Gastroesophageal sphincter (tissue), 4 donors: ENCODE results near the gene GPR6. TPM values are rescaled to one million over a fixed set of nuclear protein-coding genes. Genes with fewer than 3 reads are reported as not detected.

ENCODE experiments used
- ATAC-seq: fragments of 150-250 bp; one replicate; pipeline ENCODE4 v1.9.1; 2016; ENCODE audit warnings: mild to moderate bottlenecking, moderate library complexity
- H3K27ac ChIP-seq, 4 donors: fragments of 200-600 bp; sonication (generic) in 3 of 4; 1 replicate in 3 of 4; 2 replicates in 1 of 4; pipeline ENCODE4 v1.5.1; 2016 to 2019
- H3K27me3 ChIP-seq: fragments of 200-600 bp; sonication (generic); one replicate; pipeline ENCODE4 v1.5.1; 2019
- H3K36me3 ChIP-seq, 2 donors: fragments of 200-600 bp; sonication (generic); one replicate each; pipeline ENCODE4 v1.5.1; 2019; ENCODE audit warnings: control low read depth in 1 of 2
- H3K4me1 ChIP-seq, 3 donors: fragments of 200-600 bp; sonication (generic); 1 replicate in 2 of 3; 2 replicates in 1 of 3; pipeline ENCODE4 v1.5.1; 2016 to 2019; ENCODE audit warnings: control low read depth in 2 of 3
- H3K4me3 ChIP-seq, 2 donors: fragments of 200-600 bp; sonication (generic); one replicate each; pipeline ENCODE4 v1.5.1; 2019; ENCODE audit warnings: mild to moderate bottlenecking in 1 of 2, moderate library complexity in 1 of 2
- H3K9me3 ChIP-seq, 3 donors: fragments of 200-600 bp; sonication (generic); one replicate each; pipeline ENCODE4 v1.5.1; 2017 to 2019; ENCODE audit warnings: control low read depth in 2 of 3
- CTCF ChIP-seq, 4 experiments: fragments of 200-600 bp in 2 of 4; fragments of 450-650 bp in 2 of 4; sonication (generic) in 1 of 4; IDR thresholded peaks; one replicate each; pipeline ENCODE4 v1.5.1; 2017 to 2019; ENCODE audit warnings: antibody characterized with exemption in 4 of 4, mild to moderate bottlenecking in 2 of 4, moderate library complexity in 2 of 4
- EP300 ChIP-seq: sonication (generic); formaldehyde crosslinking; IDR thresholded peaks from one replicate; pipeline ENCODE4 v1.6.1; 2017; ENCODE audit warnings: antibody characterized with exemption, mild to moderate bottlenecking
- POLR2A ChIP-seq, 2 donors: fragments of 450-650 bp; IDR thresholded peaks; one replicate each; pipeline ENCODE4 v1.6.1; 2017; ENCODE audit warnings: antibody characterized with exemption in 2 of 2, mild to moderate bottlenecking in 2 of 2, moderate library complexity in 1 of 2
- POLR2AphosphoS5 ChIP-seq: sonication (generic); formaldehyde crosslinking; IDR thresholded peaks from one replicate; pipeline ENCODE4 v1.6.1; 2017; ENCODE audit warnings: antibody characterized with exemption
- WGBS, 2 donors: methylation state at CpG; one replicate each; pipeline ENCODE4 v1.1.5; 2018; ENCODE audit warnings: low coverage in 1 of 2; 5-methylcytosine and 5-hydroxymethylcytosine counted together
- total RNA-seq, 4 donors: library from RNA; depleted of rRNA; stranded (reverse); fragments of >200 nt; gene quantifications; one replicate each; pipeline ENCODE4 v1.1.0, GENCODE V29; 2016

Gene GPR6
- total RNA-seq, 4 donors from 2014 or later, result not detected

GRCh38 chr6:109962271-109962670 is 15.8 kb upstream of the GPR6 start:
- Histone ChIP-seq H3K4me3 (no peak overlapping the region), H3K27ac (no peak overlapping the region), H3K36me3 (no peaks in the 10 kb centered on the region), H3K4me1 (no peaks in the 10 kb centered on the region), H3K27me3 (no peaks in the 10 kb centered on the region), H3K9me3 (no peaks in the 10 kb centered on the region)
- TF ChIP-seq POLR2A (IDR thresholded peaks at IDR 0.05), result no peak
- no peak for TF ChIP-seq EP300
- no peak for TF ChIP-seq CTCF (IDR thresholded peaks at IDR 0.05)
- TF ChIP-seq POLR2AphosphoS5, result no peak
- ATAC-seq, result no peak
- 60 to 85% methylated on average over 1 to 5 of the region's 5 CpGs for WGBS, 2 donors

- no peak overlapping the region for H3K27ac ChIP-seq
- no peak overlapping the region for H3K4me3 ChIP-seq
- H3K4me1 ChIP-seq, result no peaks in the 10 kb centered on the region
- 75 to 83% methylated on average over 1 of the region's 2 CpGs for WGBS, 2 donors
- no peaks in the 10 kb centered on the region for H3K9me3 ChIP-seq
- no peaks in the 10 kb centered on the region for H3K27me3 ChIP-seq
- H3K36me3 ChIP-seq, result no peaks in the 10 kb centered on the region
- no peak for TF ChIP-seq POLR2AphosphoS5
- TF ChIP-seq CTCF (IDR thresholded peaks at IDR 0.05), result no peak
- TF ChIP-seq POLR2A (IDR thresholded peaks at IDR 0.05), result no peak
- TF ChIP-seq EP300, result no peak
- no peak for ATAC-seq
These were observed 14.4 kb upstream of the GPR6 start for GRCh38 chr6:109963598-109964170.

- H3K9me3 ChIP-seq, result no peaks in the 10 kb centered on the region
- TF ChIP-seq CTCF (IDR thresholded peaks at IDR 0.05), result no peak
- no peaks in the 10 kb centered on the region for H3K27me3 ChIP-seq
- H3K36me3 ChIP-seq, result no peaks in the 10 kb centered on the region
- ATAC-seq, result no peak
- no peaks in the 10 kb centered on the region for H3K4me1 ChIP-seq
- H3K4me3 ChIP-seq, result no peak overlapping the region
- no peak overlapping the region for H3K27ac ChIP-seq
- 73 to 90% methylated on average over 2 of the region's 2 CpGs for WGBS, 2 donors
These were observed 13.2 kb upstream of the GPR6 start for GRCh38 chr6:109964949-109965348.

- H3K27me3 ChIP-seq, result no peaks in the 10 kb centered on the region
- no peak overlapping the region for H3K27ac ChIP-seq
- 100% methylated on average over 1 of the region's 1 CpG for WGBS, 2 donors
- no peak overlapping the region for H3K4me3 ChIP-seq
- TF ChIP-seq POLR2A (IDR thresholded peaks at IDR 0.05), result no peak
- TF ChIP-seq CTCF (IDR thresholded peaks at IDR 0.05), result no peak
- no peak for TF ChIP-seq EP300
- TF ChIP-seq POLR2AphosphoS5, result no peak
- no peaks in the 10 kb centered on the region for H3K9me3 ChIP-seq
- H3K36me3 ChIP-seq, result no peaks in the 10 kb centered on the region
- no peak for ATAC-seq
- H3K4me1 ChIP-seq, result no peaks in the 10 kb centered on the region
These were observed 11.8 kb upstream of the GPR6 start for GRCh38 chr6:109966299-109966698.

- no peak overlapping the region for H3K27ac ChIP-seq
- no peaks in the 10 kb centered on the region for H3K9me3 ChIP-seq
- H3K4me3 ChIP-seq, result no peak overlapping the region
- H3K27me3 ChIP-seq, result peaks cover 76% of the 10 kb centered on the region
- ATAC-seq, result no peak
- 28 to 52% methylated on average over 3 to 7 of the region's 9 CpGs for WGBS, 2 donors
- H3K4me1 ChIP-seq, result no peaks in the 10 kb centered on the region
- TF ChIP-seq CTCF (IDR thresholded peaks at IDR 0.05) (no peak), POLR2A (IDR thresholded peaks at IDR 0.05) (no peak), POLR2AphosphoS5 (no peak), EP300 (no peak)
- no peaks in the 10 kb centered on the region for H3K36me3 ChIP-seq
These were observed 329 bp upstream of the GPR6 start for GRCh38 chr6:109977791-109978173.
